ENCODE measurements around the gene PDE11A.

DNA sequence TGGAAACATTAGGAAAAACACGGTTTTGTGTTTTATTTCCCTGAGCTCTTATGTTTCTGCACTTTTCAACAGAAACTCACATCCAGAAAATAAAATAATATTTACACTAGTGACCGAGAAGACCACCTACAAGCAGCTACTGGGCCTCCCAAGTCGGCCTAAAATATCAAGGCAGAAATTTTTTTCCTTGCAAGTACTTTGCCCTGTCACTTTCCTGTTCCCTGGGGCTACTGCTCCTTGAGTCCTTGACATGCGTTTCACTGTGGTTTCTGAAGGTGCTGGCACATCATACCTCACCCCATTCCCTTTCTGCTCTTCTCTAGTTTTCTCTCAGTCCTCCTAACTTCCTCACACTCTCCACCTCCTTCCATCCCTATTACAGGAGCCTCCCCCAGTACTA is 400.9 kb downstream of the PDE11A start:
- TF ChIP-seq, protein P1, sequence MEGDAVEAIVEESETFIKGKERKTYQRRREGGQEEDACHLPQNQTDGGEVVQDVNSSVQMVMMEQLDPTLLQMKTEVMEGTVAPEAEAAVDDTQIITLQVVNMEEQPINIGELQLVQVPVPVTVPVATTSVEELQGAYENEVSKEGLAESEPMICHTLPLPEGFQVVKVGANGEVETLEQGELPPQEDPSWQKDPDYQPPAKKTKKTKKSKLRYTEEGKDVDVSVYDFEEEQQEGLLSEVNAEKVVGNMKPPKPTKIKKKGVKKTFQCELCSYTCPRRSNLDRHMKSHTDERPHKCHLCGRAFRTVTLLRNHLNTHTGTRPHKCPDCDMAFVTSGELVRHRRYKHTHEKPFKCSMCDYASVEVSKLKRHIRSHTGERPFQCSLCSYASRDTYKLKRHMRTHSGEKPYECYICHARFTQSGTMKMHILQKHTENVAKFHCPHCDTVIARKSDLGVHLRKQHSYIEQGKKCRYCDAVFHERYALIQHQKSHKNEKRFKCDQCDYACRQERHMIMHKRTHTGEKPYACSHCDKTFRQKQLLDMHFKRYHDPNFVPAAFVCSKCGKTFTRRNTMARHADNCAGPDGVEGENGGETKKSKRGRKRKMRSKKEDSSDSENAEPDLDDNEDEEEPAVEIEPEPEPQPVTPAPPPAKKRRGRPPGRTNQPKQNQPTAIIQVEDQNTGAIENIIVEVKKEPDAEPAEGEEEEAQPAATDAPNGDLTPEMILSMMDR (IDR thresholded peaks at IDR 0.05), result no peak
- TF ChIP-seq POLR2A (IDR thresholded peaks at IDR 0.05), result no peak
